Natural killer cell (primary cell): ENCODE data around the gene SFRP2. TPM values are rescaled to one million over a fixed set of nuclear protein-coding genes. Genes with fewer than 3 reads are reported as not detected.

ENCODE experiments used
- ATAC-seq, 3 donors: fragments of 150-1000 bp in 2 of 3; fragments of 200-7000 bp in 1 of 3; cut with Tn5 transposase; 1 replicate in 1 of 3; 2 replicates in 2 of 3; pipeline ENCODE4 v1.10.0; 2021; ENCODE audit warnings: mild to moderate bottlenecking in 2 of 3, moderate library complexity in 2 of 3
- DNase-seq, 2 donors: peaks; one replicate each; pipeline versions ENCODE4 v3.0.0 to v3.0.0-alpha.2; 2013 to 2021; ENCODE audit warnings: mixed read lengths in 1 of 2
- H3K27ac ChIP-seq: one replicate; pipeline ENCODE4 v1.5.1; 2013; ENCODE audit warnings: mild to moderate bottlenecking, low read length
- H3K27me3 ChIP-seq: one replicate; pipeline ENCODE4 v1.6.1; 2013; ENCODE audit warnings: low read length; ENCODE audit not compliant: control insufficient read depth, insufficient read depth
- H3K36me3 ChIP-seq: one replicate; pipeline ENCODE4 v1.6.1; 2013; ENCODE audit warnings: low read length; ENCODE audit not compliant: control insufficient read depth, insufficient read depth
- H3K4me1 ChIP-seq: one replicate; pipeline ENCODE4 v1.6.1; 2013; ENCODE audit warnings: low read length; ENCODE audit not compliant: control insufficient read depth, insufficient read depth
- H3K4me3 ChIP-seq: one replicate; pipeline ENCODE4 v1.5.1; 2013; ENCODE audit warnings: low read length
- H3K9me3 ChIP-seq: one replicate; pipeline ENCODE4 v1.6.1; 2013; ENCODE audit warnings: low read length; ENCODE audit not compliant: control insufficient read depth, insufficient read depth
- H3K27ac Mint-ChIP-seq, 2 donors: one replicate each; pipeline ENCODE4 v1.8.0; 2022; ENCODE audit warnings: mild to moderate bottlenecking in 2 of 2, mixed read lengths in 2 of 2, moderate library complexity in 1 of 2
- H3K27me3 Mint-ChIP-seq, 2 donors: one replicate each; pipeline ENCODE4 v1.8.0; 2022; ENCODE audit warnings: low read depth in 2 of 2, mixed read lengths in 2 of 2
- H3K36me3 Mint-ChIP-seq: one replicate; pipeline ENCODE4 v1.8.0; 2022; ENCODE audit warnings: mixed read lengths
- H3K4me1 Mint-ChIP-seq, 2 donors: one replicate each; pipeline ENCODE4 v1.8.0; 2022; ENCODE audit warnings: mixed read lengths in 2 of 2
- H3K4me3 Mint-ChIP-seq: one replicate; pipeline ENCODE4 v1.8.0; 2022; ENCODE audit warnings: mild to moderate bottlenecking, moderate library complexity, mixed read lengths
- H3K9me3 Mint-ChIP-seq, 2 donors: one replicate each; pipeline ENCODE4 v1.8.0; 2022; ENCODE audit warnings: mixed read lengths in 2 of 2
- WGBS: methylation state at CpG from one replicate; pipeline ENCODE4 v1.1.7; 2013; ENCODE audit warnings: missing lambda C conversion rate; ENCODE audit not compliant: insufficient coverage; 5-methylcytosine and 5-hydroxymethylcytosine counted together
- intact Hi-C: fragments of 100-400 bp; cut with micrococcal nuclease; formaldehyde crosslinking; loops from one replicate; pipeline ENCODE4 v1.14.2; 2022
- total RNA-seq, 4 donors: library from RNA; stranded (reverse); fragments of 120-200 nt in 1 of 4; gene quantifications; one replicate each; pipeline versions ENCODE4 v1.2.3 to v1.2.4, GENCODE V29; 2013 to 2022
- TF ChIP-seq, protein P1 (sequence below): fragments of 200-600 bp; IDR thresholded peaks from one replicate; pipeline ENCODE4 v1.8.0; 2022; ENCODE audit warnings: antibody characterized with exemption

The SFRP2 gene
- total RNA-seq, 3 donors from 2014 or later (not counting 1 experiment from before 2014, with no cell fraction given), result not detected

DNA sequence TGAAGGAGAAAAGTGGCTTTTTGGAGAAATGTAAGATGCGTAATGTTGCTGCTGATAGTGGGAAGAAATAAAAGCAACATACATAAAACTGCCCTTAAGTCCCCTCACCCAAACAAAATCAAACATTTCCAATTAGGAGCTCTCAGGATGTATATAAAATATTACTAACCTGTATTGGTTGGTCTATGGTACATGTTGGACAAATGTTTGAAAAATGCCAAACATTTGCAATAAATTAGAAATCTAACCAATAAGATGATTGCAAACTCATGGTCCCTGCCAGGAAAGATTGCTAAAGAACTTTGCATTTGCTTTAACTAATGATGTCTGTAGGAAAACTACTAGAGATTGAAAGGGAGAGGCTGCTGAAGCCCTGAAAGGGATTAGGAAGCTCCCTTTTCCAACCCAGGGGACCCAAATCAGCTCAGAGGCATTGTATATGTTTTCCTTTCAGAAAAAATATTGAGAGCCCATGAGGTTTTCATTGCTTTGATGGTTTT, 1.8 kb downstream of the SFRP2 start:
- Histone ChIP-seq H3K36me3 (no peaks in the 10 kb centered on the region), H3K27ac (no peak overlapping the region), H3K4me1 (peaks cover 34% of the 10 kb centered on the region), H3K9me3 (no peaks in the 10 kb centered on the region), H3K4me3 (no peak overlapping the region), H3K27me3 (peaks cover 41% of the 10 kb centered on the region)
- no CpG with 5 or more reads among the region's 1 CpG for WGBS
- Mint-ChIP-seq H3K4me1 (peaks cover 9 to 20% of the 10 kb centered on the region in 2 donors), H3K27ac (no peak overlapping the region), H3K9me3 (no peaks in the 10 kb centered on the region), H3K27me3 (peaks cover 75 to 83% of the 10 kb centered on the region in 2 donors), H3K36me3 (no peaks in the 10 kb centered on the region), H3K4me3 (no peak overlapping the region)
- ATAC-seq, result no peak
- TF ChIP-seq, protein P1, sequence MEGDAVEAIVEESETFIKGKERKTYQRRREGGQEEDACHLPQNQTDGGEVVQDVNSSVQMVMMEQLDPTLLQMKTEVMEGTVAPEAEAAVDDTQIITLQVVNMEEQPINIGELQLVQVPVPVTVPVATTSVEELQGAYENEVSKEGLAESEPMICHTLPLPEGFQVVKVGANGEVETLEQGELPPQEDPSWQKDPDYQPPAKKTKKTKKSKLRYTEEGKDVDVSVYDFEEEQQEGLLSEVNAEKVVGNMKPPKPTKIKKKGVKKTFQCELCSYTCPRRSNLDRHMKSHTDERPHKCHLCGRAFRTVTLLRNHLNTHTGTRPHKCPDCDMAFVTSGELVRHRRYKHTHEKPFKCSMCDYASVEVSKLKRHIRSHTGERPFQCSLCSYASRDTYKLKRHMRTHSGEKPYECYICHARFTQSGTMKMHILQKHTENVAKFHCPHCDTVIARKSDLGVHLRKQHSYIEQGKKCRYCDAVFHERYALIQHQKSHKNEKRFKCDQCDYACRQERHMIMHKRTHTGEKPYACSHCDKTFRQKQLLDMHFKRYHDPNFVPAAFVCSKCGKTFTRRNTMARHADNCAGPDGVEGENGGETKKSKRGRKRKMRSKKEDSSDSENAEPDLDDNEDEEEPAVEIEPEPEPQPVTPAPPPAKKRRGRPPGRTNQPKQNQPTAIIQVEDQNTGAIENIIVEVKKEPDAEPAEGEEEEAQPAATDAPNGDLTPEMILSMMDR, result no peak
- DNase-seq, result no peak
- intact Hi-C loops, result loop anchor here (10.0 kb wide), 1 partner anchor 1588 kb away; the partner anchor contains the start of gene MAP9

DNA sequence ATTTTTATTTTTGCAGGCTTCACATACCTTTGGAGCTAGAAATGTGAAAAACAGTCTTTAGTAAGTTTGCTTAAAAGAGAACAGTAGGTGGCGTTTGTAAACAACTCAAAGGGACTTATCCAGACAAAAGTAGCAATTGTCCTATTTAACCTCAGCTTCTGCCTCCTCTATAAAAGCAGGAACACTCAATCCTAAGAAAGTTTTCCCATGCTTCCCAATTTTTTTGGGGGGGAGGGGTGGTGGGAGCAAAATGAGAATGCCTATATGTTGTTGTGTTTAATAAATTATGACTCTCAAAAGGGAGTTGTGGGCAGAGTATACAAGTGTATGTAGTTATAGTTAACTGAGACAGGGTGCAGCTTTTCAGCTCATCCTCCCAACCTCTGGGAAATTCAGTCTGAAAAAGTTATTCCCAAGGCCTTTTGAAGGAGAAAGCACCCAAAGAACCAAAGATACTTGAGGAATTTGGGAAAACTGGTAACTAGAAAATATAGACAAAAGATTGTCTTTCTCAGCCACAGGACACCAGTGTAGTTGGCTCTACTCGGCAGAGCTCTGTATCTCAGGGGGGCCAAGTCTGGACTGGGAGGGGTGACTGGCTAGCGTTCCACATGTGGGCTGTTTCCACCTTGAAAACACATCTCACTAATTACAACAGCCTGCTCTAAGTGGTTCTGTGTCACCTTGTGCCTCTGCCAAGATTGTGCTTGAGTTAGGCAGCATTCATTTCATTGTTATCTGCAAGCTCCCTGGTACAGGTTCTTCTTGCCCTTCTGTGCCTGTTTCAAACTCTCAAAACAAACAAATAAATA, 2.8 kb downstream of the SFRP2 start:
- Histone ChIP-seq H3K27ac (no peak overlapping the region), H3K27me3 (peaks cover 31% of the 10 kb centered on the region), H3K36me3 (no peaks in the 10 kb centered on the region), H3K9me3 (no peaks in the 10 kb centered on the region), H3K4me1 (peaks cover 24% of the 10 kb centered on the region), H3K4me3 (no peak overlapping the region)
- Mint-ChIP-seq H3K4me1 (peaks cover under 1 to 11% of the 10 kb centered on the region in 2 donors), H3K4me3 (no peak overlapping the region), H3K36me3 (no peaks in the 10 kb centered on the region), H3K27ac (no peak overlapping the region), H3K9me3 (no peaks in the 10 kb centered on the region), H3K27me3 (peaks cover 71 to 80% of the 10 kb centered on the region in 2 donors)
- intact Hi-C loops, result loop anchor here (10.0 kb wide), 1 partner anchor 1589 kb away; the partner anchor contains the start of gene MAP9
- TF ChIP-seq, protein P1, result no peak
- DNase-seq (peak in 1 of 2 donors; percentile 44), ATAC-seq (no peak)
- WGBS, result 10% methylated on average over 3 of the region's 3 CpGs

DNA sequence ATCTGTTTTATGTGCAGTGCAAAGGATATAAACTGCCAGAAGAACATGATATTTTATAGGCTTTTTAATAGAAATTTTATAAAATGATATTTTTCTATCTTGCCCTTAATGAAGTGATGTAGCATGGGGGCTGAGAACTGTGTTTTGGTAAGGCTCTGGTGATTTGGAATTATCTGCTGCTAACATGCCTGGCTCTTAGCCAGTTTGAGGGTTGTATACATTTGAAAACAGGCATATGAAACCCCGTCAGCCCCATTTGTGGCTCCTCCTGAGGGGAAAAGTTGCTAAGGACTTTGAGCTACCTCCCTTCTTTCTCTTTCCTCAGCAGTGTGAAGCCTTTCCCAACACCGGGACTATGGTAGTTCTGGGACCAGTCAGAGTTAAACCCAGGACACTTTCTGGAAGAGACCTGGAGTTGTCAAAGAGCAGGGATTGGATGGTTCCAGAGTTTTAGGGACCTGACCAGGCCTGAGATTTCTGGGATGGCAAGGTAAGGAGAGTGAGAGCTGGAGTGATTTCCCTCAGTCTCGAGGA, 4.7 kb downstream of the SFRP2 start:
- H3K4me1 ChIP-seq, result peaks cover 6% of the 10 kb centered on the region
- H3K9me3 ChIP-seq, result no peaks in the 10 kb centered on the region
- no peaks in the 10 kb centered on the region for H3K36me3 ChIP-seq
- H3K27me3 ChIP-seq, result peaks cover 19% of the 10 kb centered on the region
- peaks cover 62 to 78% of the 10 kb centered on the region in 2 donors for H3K27me3 Mint-ChIP-seq
- H3K27ac ChIP-seq, result no peak overlapping the region
- intact Hi-C loops, result loop anchor here (10.0 kb wide), 1 partner anchor 1591 kb away; the partner anchor contains the start of gene MAP9
- peaks cover 0 to 9% of the 10 kb centered on the region in 2 donors for H3K4me1 Mint-ChIP-seq
- ATAC-seq, result no peak
- no peak overlapping the region for H3K4me3 ChIP-seq
- H3K9me3 Mint-ChIP-seq, result no peaks in the 10 kb centered on the region
- H3K27ac Mint-ChIP-seq, result no peak overlapping the region
- H3K36me3 Mint-ChIP-seq, result no peaks in the 10 kb centered on the region
- TF ChIP-seq, protein P1, result no peak
- H3K4me3 Mint-ChIP-seq, result no peak overlapping the region
- WGBS, result 77% methylated on average over 3 of the region's 3 CpGs
- no peak for DNase-seq
